NCI-H748 (cell line): ENCODE results near the gene SLC39A5.
"Not testable (repeated sequence)": the region's sequence is repeated elsewhere in the genome, so short reads cannot be mapped to it uniquely, and the experiment has no call there.

Source experiments
- DNase-seq: peaks from one replicate; lab custom pipeline; 2025; ENCODE audit not compliant: unreplicated experiment; lab: John Stamatoyannopoulos, UW

The SLC39A5 gene

DNA sequence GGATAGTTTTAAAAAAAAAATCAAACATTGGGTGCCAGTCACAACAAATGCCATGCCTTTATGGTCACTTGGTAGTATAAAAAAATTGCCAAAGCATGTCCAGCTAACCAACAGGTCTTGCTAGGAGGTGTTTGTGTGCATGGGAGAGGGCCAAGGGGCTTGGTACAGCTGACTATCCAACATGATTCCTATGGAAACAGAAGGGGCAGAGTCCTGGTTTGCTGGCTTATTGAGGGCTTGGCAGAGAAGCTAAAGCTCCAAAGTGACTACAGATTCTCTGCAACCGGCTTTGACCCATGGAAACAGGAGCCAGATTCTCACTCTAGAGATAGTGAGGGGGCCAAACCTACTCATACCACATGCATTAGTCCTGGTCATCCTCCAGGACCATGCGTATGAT lies 42.6 kb downstream of the SLC39A5 start:
- DNase-seq, result not testable (repeated sequence)

DNA sequence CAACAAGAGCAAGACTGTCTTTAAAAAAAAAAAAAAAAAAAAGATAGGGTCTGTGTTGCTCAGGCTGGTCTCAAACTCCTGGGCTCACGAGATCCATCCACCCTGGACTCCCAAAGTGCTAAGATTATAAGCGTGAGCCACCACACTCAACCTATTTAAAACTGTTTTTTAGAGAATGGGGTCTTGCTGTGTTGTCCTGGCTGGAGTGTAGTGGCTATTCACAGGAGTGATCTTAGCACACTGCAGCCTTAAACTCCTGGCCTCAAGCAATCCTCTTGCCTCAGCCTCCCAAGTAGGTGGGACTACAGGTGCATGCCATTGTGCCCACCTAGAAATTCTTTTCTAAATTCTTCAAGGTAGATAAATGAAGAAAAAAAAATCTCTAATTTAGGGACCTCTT lies 44.4 kb downstream of the SLC39A5 start:
- no peak for DNase-seq

DNA sequence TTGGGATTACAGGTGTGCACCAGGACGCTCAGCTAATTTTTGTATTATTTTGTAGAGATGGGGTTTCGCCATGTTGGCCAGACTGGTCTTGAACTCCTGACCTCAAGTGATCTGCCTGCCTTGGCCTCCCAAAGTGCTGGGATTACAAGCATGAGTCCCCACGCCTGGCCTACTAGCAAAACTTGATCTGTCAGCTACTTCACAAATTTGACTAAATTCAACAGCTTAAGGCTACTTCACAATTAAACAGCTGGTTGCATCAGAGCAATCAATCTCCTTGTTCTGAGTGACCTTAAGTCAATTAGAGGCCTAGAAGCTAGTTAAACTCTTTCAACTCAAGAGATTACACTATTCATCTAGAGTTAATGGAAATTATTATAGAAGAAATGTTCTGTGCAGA lies 49.1 kb downstream of the SLC39A5 start:
- DNase-seq, result no peak

DNA sequence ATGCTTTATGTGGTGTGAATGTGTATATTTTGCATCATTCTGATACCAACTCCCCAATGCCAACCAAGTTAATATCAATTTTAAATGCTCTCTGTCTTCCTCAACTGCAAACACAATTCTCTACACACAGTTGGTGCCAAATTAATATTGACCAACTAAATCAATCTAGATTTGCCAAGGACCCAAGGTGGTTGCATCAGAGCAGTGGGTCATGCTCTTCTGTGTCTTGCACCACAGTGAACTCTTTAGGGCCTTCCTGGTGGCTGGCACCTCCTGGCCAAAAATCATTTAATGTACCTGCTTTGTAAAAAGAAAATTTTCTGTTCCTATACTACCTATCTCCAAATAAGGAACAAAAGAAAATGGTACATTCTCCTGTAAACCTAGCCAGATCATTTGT lies 51.0 kb downstream of the SLC39A5 start:
- DNase-seq, result no peak

DNA sequence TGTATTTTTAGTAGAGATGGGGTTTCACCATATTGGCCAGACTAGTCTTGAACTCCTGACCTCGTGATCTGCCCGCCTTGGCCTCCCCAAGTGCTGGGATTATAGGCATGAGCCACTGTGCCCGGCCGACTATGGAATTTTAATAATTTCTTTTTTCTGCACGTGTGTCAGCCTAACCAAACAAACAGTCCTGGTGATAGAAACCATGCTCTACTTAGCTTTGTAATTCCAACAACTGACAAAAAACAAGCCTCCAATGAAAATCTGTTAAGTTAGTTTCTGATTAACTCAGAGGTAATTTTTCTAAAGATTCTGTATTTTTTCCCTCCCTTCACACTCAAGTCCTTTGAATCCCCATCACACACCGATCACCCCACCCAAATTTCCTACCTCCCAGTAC lies 52.2 kb downstream of the SLC39A5 start:
- no peak for DNase-seq

DNA sequence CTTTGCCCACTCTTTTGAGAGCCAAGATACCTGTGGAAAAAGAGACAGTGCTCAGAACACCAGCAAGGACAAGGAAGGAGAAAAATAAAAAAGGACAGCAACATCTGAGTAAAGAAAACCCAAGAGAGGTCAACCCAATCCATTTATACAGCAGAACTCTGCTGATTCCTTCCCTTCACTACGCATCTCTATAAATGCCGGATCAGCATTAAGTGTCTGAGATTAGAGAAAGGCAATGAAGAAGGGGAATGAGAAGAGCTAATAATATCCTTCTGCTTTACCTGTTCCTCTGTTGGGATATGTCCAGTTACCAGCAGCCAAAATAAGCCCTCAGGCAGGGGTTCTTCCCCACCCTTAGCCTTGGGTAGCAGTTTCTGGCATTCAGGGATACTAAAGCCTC lies 52.7 kb downstream of the SLC39A5 start:
- no peak for DNase-seq

DNA sequence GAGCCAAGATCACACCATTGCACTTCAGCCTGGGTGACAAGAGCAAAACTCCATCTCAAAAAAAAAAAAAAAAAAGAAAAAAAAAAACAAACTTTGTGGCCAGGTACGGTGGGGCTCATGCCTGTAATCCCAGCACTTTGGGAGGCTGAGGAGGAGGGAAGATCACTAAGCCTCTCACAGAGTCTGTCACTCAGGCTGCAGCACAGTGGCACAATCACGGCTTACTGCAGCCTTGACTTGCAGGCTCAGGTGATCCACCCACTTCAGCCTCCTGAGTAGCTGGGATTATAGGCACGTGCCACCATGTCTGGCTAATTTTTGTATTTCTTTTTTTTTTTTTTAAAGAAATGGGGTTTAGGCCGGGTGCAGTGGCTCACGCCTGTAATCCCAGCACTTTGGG lies 54.4 kb downstream of the SLC39A5 start:
- DNase-seq, result not testable (repeated sequence)

DNA sequence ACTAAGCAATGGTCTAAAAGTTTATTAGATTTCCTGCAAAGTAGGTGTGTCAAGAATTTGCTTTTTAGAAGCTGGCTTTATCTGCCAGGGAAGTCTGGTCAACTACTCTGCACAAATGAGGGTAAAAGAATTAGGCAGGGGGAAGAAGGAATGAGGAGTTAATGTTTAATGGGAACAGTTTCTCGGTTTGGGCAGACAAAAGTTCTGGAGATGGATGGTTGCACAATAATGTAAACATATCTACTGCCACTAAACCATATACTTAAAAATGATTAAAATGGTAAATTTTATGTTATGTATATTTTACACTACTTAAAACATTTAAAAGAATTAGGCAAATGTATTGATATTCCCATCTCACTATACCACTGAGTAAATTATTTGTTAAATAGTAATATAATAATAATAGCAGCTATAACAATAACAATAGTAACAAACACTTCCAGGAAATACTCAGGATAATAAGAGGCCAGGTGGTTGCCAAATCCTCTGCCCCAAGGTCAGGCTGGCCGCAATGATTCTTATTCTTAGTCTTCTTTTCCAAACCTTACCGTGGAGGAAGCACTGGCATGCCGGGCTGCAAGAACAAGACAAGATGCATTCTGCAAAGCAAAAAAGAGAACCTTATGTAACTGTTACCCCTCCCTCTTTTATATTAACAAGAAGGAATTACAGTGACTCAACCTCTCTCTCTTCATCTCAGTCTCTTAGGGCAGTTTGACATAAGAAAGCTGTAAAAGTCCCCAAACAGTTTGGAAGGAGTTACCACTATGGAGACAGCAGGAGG lies 56.4 kb downstream of the SLC39A5 start:
- DNase-seq, result no peak
